Hindlimb muscle (tissue), 1 donor: Measurements from ENCODE around the gene ROCK2. TPM values are rescaled to one million over a fixed set of nuclear protein-coding genes. Genes with fewer than 3 reads are reported as not detected.

ENCODE experiments used
- DNase-seq: peaks from one replicate; pipeline ENCODE4 v3.0.0-alpha.2; 2013
- polyA plus RNA-seq: library from polyadenylated mRNA; unstranded; fragments of 120-200 nt; gene quantifications from one replicate; pipeline ENCODE4 v1.2.1, GENCODE V29; 2013; ENCODE audit not compliant: insufficient read length

Gene ROCK2
- polyA plus RNA-seq, 1 donor, result 39.7 TPM

DNA sequence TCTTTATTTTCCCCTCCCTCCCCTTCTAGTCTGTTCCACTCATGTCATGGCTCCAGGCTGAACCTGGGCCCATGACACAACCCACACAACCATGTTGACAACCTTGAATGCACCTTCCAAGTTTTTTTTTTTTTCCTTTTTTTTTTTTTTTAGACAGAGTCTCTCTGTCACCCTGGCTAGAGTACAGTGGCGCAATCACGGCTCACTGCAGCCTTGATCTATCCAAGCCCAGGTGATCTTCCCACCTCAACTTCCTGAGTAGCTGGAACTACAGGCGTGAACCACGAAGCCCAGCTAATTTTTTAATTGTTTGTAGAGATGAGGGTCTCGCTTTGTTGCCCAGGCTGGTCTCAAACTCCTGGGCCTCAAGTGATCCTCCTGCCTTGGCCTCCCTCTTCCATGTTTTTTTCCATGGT is 21.9 kb upstream of the ROCK2 start:
- no peak for DNase-seq

DNA sequence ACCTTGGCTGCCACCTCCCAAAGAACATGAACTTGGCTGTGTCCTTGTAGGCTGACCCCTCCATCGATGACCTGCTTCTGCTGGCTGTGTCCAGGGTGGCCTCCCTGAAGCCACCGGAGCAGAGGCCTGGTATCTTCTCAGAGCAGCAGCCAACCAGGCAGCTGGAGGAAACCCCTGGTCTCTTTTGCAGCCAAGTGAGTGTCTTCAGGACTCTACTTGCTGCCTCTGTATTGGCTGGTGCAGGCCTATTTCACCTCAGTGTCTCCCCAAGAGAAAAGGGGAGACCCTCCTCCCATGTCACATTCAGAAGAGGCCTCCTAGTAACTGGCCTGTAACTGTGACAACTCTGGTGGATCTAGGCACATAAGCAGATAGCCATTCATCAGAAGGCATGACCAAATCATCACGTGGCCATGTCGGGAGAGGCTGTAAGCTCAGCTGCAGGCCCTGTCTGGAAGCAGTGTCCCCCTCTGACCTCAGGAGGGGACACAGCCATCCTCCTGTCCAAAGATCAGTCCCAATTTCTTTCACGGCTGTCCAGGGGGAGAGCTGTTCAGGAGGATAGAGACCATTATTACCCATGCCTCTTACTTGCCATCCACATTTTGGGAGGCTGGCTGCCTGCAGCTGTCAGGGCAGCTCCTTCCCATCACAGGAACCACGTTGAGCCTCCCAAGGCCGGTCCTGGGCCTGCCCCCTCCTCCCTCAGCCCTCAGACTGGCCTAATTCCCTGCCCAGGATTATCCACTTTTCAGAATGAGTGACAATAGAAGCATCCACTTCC is 20.9 kb upstream of the ROCK2 start:
- DNase-seq, result no peak

DNA sequence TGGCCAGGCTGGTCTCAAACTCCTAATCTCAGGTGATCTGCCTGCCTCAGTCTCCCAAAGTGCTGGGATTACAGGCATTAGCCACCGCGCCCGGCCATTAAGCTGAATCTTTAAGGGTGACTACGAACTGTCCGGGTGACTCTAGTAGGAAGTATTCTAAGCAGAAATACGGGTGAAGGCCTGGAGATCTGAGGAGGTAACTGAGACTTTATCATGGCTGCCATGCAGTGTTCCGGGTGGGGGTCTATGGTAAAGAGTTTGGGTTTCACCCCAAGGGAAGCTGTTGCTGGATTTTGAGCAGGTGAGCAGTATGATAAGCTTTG is 20.1 kb upstream of the ROCK2 start:
- no peak for DNase-seq

DNA sequence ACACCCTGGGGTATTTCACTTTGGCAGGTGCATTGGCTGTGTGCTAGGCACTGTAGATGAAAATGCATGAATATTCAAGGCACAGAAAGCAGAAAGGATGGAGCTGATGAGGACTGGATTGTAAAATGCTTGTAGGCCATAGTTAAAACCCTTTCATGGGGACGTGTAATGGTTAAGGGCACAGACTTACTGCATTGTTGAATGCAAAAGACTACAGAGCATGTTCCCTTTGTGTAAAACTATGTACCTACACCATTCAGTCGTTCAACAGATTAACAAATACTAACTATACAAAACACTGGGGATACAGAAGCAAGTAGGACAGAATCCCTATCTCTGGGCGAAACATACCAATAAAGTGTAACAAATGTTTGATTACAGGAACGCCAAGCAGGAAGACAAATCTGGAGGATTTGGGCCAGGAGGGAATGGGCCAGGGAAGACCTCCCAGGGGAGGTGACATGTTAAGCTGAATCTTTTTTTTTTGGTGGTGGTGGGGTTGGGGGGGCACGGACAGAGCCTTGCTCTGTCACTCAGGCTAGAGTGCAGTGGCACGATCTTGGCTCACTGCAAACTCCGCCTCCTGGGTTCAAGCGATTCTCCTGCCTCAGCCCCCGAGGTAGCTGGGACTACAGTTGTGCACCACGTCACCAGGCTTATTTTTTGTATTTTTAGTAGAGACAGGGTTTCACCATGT is 19.6 kb upstream of the ROCK2 start:
- no peak for DNase-seq

DNA sequence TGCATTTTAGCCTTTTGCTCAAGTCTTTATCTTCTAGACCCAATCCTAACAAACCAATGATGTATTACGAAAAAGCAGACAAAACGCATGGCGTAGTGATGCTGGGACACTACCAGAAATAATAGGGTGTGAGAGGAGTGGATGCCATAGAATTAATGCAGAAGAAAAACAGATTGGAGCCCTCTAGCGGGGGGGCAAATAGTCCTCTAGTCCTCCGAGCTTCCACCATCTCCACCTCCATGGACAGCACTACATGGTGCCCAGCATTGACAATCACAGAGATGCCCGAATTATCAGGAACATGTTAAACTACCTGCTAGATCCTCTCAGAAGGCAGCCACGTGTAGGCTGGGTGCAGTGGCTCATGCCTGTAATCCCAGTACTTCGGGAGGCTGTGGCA is 15.4 kb upstream of the ROCK2 start:
- DNase-seq, result no peak

DNA sequence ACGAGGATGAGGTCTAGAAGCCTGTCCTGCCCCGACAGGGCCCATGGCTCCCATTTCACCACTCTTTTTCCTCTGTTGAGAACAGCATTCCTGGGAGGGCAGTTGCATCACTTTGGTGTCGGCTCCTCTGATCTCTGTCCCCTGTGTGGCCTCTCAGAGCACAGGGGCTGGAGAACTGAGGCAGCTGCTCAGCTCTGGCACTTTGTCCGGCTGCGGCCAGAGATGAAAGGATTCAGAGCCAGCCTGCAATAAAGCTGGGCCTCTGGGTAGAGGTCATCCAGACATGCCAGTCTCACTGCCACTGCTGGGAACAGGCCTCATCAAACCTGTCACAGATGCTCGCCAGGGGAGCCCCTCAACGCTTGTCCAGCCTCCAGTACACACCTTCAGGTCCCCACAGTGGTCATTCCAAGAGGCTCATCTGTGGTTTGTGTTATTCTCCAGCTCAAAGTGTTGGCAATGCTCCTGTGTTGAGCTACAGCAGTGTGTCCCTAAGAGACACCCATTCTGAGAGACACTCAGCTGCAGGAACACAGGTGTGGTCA is 13.1 kb upstream of the ROCK2 start:
- DNase-seq, result no peak

DNA sequence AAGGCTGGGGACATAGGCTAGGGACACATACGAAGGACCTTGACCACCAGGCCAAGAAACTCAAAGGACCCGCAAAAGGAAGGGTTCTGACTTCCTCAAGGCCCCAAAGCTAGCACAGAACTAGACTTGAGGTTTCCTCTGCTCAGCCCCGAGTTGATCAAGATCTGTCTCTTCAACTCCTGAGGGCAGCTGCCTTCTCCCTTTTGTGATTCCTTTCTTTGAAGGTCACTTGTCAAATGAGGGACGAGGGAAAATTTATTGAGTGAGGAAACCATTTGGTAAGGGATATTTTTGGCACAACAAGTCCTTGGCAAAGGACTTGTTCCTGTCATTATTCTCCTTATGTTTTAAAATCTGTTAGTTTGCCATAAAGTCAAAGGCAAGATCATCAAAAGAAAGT is 12.3 kb upstream of the ROCK2 start:
- DNase-seq, result no peak

DNA sequence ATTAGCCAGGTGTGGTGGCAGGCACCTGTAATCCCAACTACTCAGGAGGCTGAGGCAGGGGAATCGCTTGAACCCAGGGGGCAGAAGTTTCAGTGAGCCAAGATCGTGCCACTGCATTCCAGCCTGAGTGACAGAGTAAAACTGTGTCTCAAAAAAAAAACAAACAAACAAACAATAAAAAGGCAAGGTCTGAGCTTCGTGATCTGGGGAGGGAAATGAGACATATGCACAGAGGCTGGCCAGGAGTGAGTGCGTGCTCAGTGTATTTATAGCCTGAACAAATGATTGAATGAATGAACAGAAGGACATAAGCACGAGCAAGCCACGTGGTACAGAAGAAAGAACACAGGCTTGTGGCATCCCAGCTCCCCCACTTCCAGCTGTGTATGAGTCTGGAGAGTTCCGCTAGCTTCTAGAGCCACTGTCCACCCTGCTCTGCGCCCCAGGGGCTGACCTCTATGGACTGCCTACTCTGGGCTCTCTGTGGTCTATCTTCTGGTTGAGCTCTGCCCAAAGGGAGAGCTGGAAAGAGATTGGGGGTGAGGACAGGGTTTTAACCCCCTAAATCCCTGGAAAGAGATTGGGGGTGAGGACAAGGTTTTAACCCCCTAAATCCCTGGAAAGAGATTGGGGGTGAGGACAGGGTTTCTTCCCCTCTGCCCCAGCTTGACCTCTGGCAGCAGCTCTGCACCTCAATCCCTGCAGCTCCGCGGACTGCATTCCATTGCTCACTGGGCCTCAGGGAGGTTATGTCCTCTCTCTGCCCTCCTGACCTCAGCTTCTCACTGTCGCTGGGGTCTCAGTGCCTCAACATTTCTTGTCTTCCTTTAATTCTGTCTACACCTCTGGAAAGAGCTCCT is 11.0 kb upstream of the ROCK2 start:
- no peak for DNase-seq

DNA sequence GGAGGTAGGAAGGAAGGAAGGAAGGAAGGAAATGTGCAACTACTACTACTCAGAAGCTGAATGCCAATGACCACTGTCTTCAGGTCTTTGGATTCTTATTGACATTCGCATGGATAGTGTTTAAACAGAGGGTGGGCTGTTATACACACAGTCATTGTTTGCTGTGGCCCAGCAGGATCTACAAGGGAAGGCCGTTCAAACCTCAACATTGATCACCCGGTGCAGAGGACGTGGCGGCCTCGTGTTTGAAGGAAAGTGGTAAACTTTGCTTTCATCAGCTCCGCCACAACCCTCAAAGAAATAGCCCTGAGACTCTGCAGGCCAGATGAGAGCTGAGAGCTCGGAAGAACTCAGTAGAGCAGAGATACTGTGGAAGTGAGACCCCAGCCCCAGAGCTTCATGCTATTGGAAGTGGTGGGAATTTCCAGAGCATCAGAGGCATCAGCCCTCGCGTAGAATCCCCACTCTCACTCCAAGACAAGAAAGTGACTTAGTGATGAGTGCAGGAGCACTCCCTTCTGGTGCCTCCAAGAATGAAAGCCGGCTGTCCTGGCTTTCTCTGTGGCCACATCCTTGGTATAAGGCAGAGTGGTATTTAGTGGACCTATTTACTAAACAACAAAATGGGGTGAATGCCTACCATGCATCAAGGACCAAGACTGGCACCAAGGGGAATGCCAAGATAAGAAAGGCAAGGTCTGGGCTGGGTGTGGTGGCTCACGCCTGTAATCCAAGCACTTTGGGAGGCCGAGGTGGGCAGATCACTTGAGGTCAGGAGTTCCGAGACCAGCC is 10.1 kb upstream of the ROCK2 start:
- no peak for DNase-seq

DNA sequence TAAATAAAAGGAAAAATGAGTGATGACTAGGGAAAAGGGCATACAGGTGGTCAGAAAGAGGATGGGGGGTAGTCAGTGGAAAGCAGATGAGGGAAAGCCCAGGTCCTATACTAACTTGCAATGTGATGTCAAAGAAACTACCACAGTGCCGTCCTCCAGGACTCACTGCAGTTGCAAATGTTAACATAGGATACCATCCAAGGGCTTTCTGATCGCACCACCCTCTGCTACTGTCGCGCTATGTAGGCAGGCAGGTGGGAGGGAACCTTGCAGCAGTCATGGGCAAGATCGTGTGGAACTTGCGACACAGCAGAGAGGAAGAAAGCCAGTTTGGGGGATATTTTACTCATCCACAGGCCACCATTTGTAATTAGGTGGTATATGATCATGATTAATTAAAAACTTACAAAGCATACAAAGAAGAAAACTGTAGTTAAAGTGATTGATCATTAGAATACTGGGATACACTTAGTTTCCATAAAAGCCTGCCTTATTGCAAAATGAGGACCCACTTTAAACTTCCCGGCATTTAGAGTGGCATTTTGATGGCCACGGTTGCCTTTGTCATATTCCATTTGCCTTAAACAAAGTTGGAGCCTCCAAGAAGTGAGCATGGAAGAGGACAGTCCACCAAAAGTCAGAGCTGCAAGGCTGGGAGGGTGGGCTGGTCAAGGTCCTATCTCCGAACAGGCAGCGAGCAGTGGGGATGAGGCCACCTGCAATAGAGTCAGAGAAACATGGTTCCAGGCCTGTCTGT is 8.5 kb upstream of the ROCK2 start:
- DNase-seq, result no peak

DNA sequence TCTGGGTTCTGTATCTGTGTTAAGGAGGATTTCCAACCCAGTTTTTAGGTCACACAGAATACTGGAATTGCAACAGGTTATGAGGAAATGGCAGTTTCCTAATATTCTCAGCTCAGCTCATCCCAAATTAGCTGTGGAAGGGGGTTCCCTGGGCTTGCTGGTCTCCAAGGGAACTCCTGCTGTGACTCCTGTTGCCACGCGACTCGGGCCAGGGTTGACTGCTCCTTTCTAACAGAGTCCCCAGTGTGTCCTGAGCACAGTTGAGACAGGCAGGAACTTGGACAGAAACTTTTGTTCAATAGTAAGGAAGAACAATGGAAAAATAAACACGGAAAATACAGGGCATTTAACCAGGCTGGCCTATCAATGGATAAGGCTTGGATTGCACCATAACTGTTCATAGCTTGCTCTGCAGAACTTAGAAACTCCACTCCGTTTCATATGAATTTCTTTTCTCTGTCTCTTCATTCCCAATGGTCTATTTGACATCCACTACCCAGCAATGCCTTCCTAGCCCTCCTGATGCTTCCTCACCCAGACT is 3.8 kb upstream of the ROCK2 start:
- no peak for DNase-seq

DNA sequence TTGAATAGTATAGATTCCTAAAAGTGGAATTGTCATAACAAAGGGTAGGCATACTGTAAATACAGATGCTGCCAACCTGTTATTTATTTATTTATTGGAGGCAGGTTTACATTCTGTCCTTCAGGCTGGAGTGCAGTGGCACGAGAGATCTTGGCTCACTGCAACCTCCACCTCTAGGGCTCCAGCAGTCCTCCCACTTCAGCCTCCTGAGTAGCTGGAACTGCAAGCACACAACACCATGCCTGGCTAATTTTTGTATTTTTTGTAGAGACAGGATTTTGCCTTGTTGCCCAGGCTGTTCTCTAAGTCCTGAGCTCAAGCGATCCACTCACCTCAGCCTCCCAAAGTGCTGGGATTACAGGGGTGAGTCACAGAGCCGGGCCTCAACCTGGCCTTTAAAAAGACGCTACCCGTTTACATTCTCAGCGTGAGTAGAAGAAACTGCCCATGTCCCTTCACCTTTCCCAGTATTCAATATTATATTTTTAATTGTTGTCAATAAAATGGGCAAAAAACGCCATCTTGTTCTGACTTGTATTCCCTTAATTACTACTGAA is 3.0 kb upstream of the ROCK2 start:
- no peak for DNase-seq

DNA sequence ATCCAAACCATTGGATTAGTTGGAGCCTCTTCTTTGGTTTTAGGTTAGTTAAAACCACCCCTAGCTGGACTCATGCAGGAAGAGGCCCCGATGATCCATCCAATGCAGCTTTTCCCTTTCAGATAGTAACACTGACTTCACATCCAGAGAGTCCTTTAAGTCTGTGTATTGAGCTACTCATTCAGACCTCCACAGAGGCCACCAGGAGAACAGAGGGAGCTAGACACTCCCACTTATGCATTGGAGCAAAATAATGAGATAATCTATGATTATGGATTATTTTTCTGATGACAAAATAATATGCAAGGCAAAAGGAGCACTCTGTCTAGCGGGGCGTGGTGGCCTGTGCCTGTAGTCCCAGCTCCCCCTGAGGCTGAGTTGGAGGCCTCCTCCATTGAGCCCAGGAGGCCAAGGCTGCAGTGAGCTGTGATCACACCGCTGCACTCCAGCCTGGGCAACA is 1.6 kb upstream of the ROCK2 start:
- no peak for DNase-seq

DNA sequence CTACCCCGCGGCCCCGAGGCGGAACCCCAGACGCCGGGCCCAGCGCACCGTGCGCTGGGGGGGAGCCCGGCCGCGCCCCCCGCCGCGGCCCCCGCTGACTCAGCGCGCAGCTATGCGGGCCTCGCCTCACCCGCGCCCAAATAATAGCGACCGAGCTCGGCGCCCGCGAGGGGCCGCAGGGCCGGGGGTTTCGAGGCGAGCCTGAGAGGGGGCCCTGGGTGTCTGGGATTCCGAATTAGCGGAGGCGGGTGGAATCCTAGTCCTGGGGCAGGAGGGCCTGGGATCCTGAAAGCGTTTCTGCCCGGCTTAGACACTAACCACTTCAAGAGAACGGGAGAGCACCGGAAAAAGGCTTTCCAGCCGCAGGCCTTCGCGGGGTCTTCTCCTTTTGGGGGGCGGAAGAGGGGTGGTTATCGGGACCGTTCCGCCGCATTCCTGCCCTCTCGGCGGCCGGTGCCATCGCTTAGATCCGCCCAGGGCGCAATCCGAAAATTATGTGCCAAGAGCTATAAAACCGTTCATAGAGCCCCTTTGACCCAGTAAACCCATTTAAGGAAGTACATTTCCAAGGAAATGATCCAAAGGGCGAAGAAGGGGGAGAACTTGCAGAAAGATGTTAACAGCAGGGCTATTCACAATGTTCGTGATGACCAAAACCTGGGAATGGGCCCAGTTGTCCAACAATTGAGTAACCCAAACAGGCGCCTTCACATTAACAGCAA is 681 bp upstream of the ROCK2 start:
- DNase-seq, result peak; percentile 70

DNA sequence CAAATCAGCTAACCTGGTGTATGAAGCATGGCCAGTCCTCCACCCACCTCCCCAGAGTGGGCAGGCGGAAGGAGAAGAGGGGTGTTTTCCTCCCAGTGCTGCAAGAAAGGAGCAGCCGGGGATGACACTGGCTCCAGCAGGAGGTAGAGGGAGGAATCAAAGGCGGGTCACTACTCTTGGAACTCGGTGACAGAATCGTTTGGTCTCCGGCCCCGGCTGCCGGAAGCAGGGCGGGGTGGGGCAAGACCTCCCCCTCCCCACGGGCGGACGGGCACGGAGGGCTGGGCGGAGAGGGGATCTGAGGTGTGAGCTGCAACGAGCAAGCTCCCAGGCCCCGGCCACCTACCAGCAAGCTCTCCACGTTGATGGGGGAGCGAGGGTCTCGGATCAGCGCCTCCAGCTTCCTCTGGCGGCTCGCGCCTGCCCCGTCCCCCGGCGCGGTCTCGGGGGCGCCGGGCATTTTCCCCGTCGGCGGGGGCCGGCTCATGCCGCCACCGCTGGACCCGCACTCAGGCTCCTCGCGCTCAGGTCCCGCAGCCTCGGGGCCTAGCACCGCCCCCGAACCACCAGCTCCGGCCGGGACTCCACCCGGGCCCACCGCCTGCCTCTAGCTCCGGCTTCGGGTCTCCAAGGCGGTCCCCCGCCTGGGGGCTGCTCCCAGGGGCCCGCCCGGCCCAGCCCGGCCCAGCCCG is 640 bp downstream of the ROCK2 start:
- peak; percentile 54 for DNase-seq

DNA sequence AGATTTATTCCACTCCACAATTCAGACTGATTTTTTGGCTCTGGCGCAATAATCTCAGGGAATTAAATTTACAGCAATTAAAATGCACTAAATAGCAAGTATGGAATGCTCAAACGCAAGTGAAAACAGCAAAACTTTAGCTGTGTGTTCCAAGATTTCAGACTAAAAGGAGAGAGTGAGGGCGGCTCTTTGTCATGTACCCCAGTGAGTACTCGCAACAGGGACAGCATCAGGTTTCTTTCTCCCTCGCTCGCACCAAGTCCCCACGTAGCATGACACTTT is 1.1 kb downstream of the ROCK2 start:
- no peak for DNase-seq

DNA sequence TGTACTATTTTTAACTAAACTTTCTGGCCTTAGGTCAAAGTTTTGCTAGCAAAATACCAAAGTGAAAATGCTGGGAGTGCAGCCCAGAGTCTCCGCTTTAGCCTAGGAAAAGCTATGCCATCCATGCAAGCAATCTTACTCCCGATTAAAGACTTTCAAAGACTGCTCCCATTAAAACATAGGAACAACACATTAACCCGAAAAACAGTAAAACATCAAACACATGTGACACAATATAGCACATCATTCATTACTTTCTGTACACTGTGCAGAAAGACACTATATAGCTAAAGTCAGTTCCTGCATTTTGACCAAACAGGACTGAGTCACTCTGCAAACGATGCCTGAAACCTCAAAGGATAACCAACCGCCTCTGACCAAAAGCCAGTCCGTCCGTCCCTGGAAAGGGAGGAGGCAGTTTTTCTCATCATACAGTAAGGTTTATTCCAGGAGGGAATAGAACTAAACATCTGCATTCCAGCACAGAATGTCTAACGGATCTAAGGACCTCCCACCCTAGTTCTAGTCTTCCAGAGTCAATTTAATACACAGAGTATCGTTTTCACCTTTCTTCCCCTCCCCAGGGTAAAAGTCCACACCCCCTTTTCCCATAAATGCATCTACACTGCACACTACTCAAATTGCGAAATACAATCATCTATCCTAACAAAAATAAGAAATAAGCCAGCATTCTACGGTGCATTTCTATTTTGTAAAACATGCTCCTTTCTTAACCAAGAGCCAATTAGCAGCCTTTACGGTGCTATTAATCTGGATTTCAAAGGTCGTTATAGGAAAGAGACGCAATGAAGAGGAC is 1.7 kb downstream of the ROCK2 start:
- peak; percentile 43 for DNase-seq

DNA sequence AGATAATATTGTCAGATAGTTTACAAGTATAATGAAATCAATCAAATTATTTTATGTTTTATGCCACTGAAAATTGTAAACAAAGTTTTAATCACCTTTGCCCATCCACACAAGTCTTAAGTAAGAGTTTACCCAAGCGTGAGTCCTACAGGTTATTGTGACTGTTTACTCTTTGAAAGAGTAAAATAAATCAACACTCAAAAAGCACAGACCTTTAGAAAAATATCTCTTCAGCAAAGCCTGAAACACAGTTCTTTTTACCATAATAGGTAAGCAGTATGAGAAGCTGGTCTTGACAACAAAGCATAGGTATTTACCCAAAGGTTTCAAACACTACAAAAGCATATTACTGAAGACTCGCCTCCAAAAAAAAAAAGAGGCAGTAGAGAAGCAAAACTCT is 3.7 kb downstream of the ROCK2 start:
- no peak for DNase-seq
